Stimulated activated CD8-positive, alpha-beta memory T cell treated with anti-CD3 and anti-CD28 coated beads, Interleukin-15, amount 100 ng/mL, for 4 hours (primary cell): ENCODE measurements around the gene UTP20.

Experiments used
- DNase-seq, 2 donors: peaks; one replicate each; pipeline ENCODE4 v3.0.0-alpha.2; 2020; ENCODE audit warnings: low read depth in 2 of 2

UTP20 gene

DNA sequence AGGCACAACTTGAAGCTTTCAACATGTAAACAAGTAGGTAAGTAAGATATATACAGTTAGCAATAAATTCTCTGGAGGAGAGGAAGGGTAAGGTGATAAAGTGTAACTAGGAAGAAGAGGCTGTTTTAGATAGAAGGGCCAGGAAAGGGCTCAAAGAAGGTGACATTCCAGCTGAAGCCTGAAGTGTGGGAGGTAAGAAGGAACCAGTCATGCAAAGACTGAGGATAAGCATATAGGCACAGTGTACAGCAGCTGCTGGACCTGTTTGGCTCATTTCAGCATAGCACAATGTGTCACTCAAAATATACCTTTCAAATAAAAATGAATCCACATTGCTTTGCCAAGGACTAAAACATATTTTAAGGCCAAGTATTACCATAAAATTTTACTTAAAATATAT, 156.2 kb downstream of the UTP20 start:
- no peak for DNase-seq
